ENCODE results near the gene GRB10.
A peak's percentile ranks its signal among the peaks of the same experiment; 100 is the strongest.

Gene GRB10

DNA sequence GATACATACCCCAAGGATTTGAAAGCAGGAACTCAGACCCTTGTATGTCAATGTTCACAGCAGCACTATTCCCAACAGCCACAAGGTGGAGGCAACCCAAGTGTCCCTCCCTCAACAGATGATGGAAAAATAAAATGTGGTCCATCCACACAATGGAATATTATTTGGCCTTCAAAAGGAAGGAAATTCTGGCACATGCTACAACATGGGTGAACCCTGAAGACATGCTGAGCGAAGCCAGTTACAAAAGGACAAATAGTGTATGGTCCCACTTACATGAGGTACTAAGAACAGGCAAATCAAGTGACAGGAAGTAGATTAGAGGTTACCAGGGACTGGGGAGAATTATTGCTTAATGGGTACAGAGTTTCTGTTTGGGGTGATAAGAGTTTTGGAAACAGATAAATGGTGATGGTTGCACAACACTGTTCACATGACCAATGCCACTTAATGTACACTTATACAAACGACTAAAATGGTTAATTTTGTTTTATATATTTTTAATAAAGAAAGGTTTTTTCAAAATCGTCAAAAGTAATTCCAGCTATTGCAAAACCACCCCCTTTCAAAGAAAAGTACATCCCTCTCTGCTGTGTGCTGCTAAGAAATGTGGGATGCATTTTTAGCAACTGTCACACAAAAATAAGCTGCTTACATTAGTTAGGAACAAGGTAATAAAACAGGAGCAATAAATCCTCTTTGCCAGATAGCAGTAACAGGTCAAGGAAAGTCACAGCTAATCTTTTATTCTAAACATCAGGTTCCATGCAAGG lies 85.7 kb downstream of the GRB10 start:
- Histone ChIP-seq H3K27ac (ENCODE audit: low read length) (no peak overlapping the region), H3K36me3 (replicated peaks; ENCODE audit: low read depth, low read length) (no peaks in the 10 kb centered on the region)
- TF ChIP-seq EZH2phosphoT487 (IDR thresholded peaks at IDR 0.05; ENCODE audit: low read depth) = no peak
- TF ChIP-seq, protein P1, sequence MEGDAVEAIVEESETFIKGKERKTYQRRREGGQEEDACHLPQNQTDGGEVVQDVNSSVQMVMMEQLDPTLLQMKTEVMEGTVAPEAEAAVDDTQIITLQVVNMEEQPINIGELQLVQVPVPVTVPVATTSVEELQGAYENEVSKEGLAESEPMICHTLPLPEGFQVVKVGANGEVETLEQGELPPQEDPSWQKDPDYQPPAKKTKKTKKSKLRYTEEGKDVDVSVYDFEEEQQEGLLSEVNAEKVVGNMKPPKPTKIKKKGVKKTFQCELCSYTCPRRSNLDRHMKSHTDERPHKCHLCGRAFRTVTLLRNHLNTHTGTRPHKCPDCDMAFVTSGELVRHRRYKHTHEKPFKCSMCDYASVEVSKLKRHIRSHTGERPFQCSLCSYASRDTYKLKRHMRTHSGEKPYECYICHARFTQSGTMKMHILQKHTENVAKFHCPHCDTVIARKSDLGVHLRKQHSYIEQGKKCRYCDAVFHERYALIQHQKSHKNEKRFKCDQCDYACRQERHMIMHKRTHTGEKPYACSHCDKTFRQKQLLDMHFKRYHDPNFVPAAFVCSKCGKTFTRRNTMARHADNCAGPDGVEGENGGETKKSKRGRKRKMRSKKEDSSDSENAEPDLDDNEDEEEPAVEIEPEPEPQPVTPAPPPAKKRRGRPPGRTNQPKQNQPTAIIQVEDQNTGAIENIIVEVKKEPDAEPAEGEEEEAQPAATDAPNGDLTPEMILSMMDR (IDR thresholded peaks at IDR 0.05; ENCODE audit: low read depth, low read length) = peak; percentile 57

GRCh38 chr7:50695026-50695425 lies 87.7 kb downstream of the GRB10 start:
- H3K4me1 ChIP-seq (ENCODE audit: low read length) = peaks cover 4% of the 10 kb centered on the region; the same call in 1 of the 2 replicates
- H3K9me3 ChIP-seq (ENCODE audit: insufficient read depth, low read length) = no peaks in the 10 kb centered on the region
- peaks cover 37% of the 10 kb centered on the region for H3K27me3 ChIP-seq (ENCODE audit: low read depth, low read length)
- no peak for TF ChIP-seq EZH2phosphoT487 (IDR thresholded peaks at IDR 0.05; ENCODE audit: low read depth)
- TF ChIP-seq, protein P1 (IDR thresholded peaks at IDR 0.05; ENCODE audit: low read depth, low read length) = no peak
- no peak overlapping the region for H3K4me3 ChIP-seq (ENCODE audit: low read length)
- 0 out of 2 replicates have a peak overlapping the region, but pooled peaks have one; percentile 3 for H3K4me2 ChIP-seq (ENCODE audit: low read length)
- no peaks in the 10 kb centered on the region for H4K20me1 ChIP-seq (ENCODE audit: insufficient read depth, low read length)
- no peaks in the 10 kb centered on the region for H3K36me3 ChIP-seq (replicated peaks; ENCODE audit: low read depth, low read length)
- H3K9ac ChIP-seq (ENCODE audit: low read length) = no peak overlapping the region
- H2AFZ ChIP-seq (ENCODE audit: low read depth, low read length) = no peak overlapping the region
- no peaks in the 10 kb centered on the region for H3K79me2 ChIP-seq (ENCODE audit: low read length)
- H3K27ac ChIP-seq (ENCODE audit: low read length) = no peak overlapping the region

More for the DNA sequence above, 85.7 kb downstream of the GRB10 start:
- Histone ChIP-seq H3K9ac (ENCODE audit: low read length) (no peak overlapping the region), H3K27me3 (ENCODE audit: low read depth, low read length) (peaks cover 41% of the 10 kb centered on the region), H3K4me2 (ENCODE audit: low read length) (no peak overlapping the region), H3K9me3 (ENCODE audit: insufficient read depth, low read length) (no peaks in the 10 kb centered on the region), H3K4me3 (ENCODE audit: low read length) (no peak overlapping the region), H2AFZ (ENCODE audit: low read depth, low read length) (no peak overlapping the region), H3K79me2 (ENCODE audit: low read length) (no peaks in the 10 kb centered on the region), H4K20me1 (ENCODE audit: insufficient read depth, low read length) (no peaks in the 10 kb centered on the region), H3K4me1 (ENCODE audit: low read length) (peaks cover 4% of the 10 kb centered on the region; the same call in 1 of the 2 replicates)

DNA sequence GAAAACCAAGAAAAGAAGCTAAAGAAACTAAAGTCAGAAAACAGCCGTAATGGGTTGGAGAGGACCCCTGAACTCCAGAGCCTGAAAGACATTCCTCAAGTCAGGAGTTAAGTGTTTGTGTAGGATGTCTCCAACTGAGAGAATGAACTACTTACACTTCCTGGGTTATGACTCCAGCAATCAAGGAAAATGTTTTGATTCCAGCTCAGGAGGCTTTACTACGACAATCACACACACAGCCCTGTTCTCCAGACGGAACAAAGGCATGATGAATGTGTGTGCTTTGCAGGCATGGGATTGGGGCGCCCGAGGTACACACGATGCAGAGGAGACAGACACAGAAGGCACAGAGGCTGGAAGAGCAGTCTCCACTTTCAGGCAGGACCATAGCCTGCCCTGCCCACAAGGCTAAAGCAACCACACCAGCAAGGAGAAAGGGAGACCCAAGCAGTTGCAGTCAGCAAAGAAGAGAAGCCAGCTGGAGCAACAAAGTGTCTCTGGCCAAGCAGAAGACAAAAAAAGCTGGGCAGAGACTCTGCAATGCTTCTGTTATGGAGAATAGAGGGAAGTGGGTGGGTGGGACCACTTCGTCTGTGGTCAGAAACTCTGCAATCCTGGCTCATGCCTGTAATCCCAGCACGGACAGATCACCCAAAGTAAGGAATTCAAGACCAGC lies 89.1 kb downstream of the GRB10 start:
- Histone ChIP-seq H2AFZ (ENCODE audit: low read depth, low read length) (no peak overlapping the region), H3K4me1 (ENCODE audit: low read length) (peaks cover 4% of the 10 kb centered on the region; the same call in 1 of the 2 replicates), H3K27ac (ENCODE audit: low read length) (no peak overlapping the region), H3K9me3 (ENCODE audit: insufficient read depth, low read length) (no peaks in the 10 kb centered on the region), H3K4me2 (ENCODE audit: low read length) (no peak overlapping the region), H3K4me3 (ENCODE audit: low read length) (no peak overlapping the region), H3K79me2 (ENCODE audit: low read length) (no peaks in the 10 kb centered on the region), H3K9ac (ENCODE audit: low read length) (no peak overlapping the region), H3K27me3 (ENCODE audit: low read depth, low read length) (peaks cover 30% of the 10 kb centered on the region), H3K36me3 (replicated peaks; ENCODE audit: low read depth, low read length) (no peaks in the 10 kb centered on the region), H4K20me1 (ENCODE audit: insufficient read depth, low read length) (no peaks in the 10 kb centered on the region)
- no peak for TF ChIP-seq EZH2phosphoT487 (IDR thresholded peaks at IDR 0.05; ENCODE audit: low read depth)
- TF ChIP-seq, protein P1 (IDR thresholded peaks at IDR 0.05; ENCODE audit: low read depth, low read length) = no peak

- Histone ChIP-seq H3K36me3 (replicated peaks; ENCODE audit: low read depth, low read length) (no peaks in the 10 kb centered on the region), H3K27me3 (ENCODE audit: low read depth, low read length) (peaks cover 17% of the 10 kb centered on the region; the same call in 1 of the 2 replicates), H4K20me1 (ENCODE audit: insufficient read depth, low read length) (no peaks in the 10 kb centered on the region), H3K9ac (ENCODE audit: low read length) (no peak overlapping the region), H3K4me1 (ENCODE audit: low read length) (peaks cover 4% of the 10 kb centered on the region; the same call in 1 of the 2 replicates), H3K4me3 (ENCODE audit: low read length) (no peak overlapping the region), H3K27ac (ENCODE audit: low read length) (no peak overlapping the region), H3K79me2 (ENCODE audit: low read length) (no peaks in the 10 kb centered on the region), H2AFZ (ENCODE audit: low read depth, low read length) (no peak overlapping the region), H3K9me3 (ENCODE audit: insufficient read depth, low read length) (no peaks in the 10 kb centered on the region), H3K4me2 (ENCODE audit: low read length) (no peak overlapping the region)
- no peak for TF ChIP-seq EZH2phosphoT487 (IDR thresholded peaks at IDR 0.05; ENCODE audit: low read depth)
Observed at GRCh38 chr7:50690541-50691011, 92.1 kb downstream of the GRB10 start.
